Tibial nerve (tissue), 3 donors: ENCODE data around the gene AS3MT.
A peak's percentile ranks its signal among the peaks of the same experiment; 100 is the strongest.

Experiments used
- CTCF ChIP-seq, 5 experiments: fragments of 200-600 bp in 3 of 5; fragments of 450-650 bp in 2 of 5; sonication (generic) in 3 of 5; IDR thresholded peaks; one replicate each; pipeline ENCODE4 v1.5.1; 2016 to 2019; ENCODE audit warnings: antibody characterized with exemption in 5 of 5, mild to moderate bottlenecking in 3 of 5, moderate library complexity in 2 of 5
- POLR2A ChIP-seq, 2 donors: fragments of 450-650 bp; IDR thresholded peaks; one replicate each; pipeline ENCODE4 v1.6.1; 2017; ENCODE audit warnings: antibody characterized with exemption in 2 of 2, mild to moderate bottlenecking in 2 of 2, moderate library complexity in 2 of 2

- TF ChIP-seq CTCF (IDR thresholded peaks at IDR 0.05) (peak; percentile 96 to 99 (median 98)), POLR2A (IDR thresholded peaks at IDR 0.05) (no peak)
Measured at GRCh38 chr10:102917314-102917961, 48.2 kb downstream of the AS3MT start.
